Mesenchymal stem cell (in vitro differentiated cells and primary cell): Measurements from ENCODE around the gene TWIST2.

Experiments used
- DNase-seq: peaks from one replicate; pipeline ENCODE4 v3.0.0-alpha.2; 2013
- H2AFZ ChIP-seq: one replicate; pipeline ENCODE4 v1.6.1; 2013; ENCODE audit warnings: low read depth, mild to moderate bottlenecking, control low read depth, inconsistent platforms, low read length, moderate library complexity
- H2AK5ac ChIP-seq: 2 replicates; pipeline ENCODE4 v1.6.1; 2013; ENCODE audit warnings: low read length, moderate library complexity, mild to moderate bottlenecking, inconsistent platforms; ENCODE audit not compliant: severe bottlenecking
- H2BK120ac ChIP-seq: one replicate; pipeline ENCODE4 v1.6.1; 2013; ENCODE audit warnings: low read depth, mild to moderate bottlenecking, inconsistent platforms, low read length, moderate library complexity
- H2BK12ac ChIP-seq, 2 experiments: one replicate each; pipeline ENCODE4 v1.6.1; 2013; ENCODE audit warnings: inconsistent platforms in 2 of 2, low read length in 2 of 2, mild to moderate bottlenecking in 2 of 2, moderate library complexity in 2 of 2, control low read depth in 1 of 2
- H2BK15ac ChIP-seq: one replicate; pipeline ENCODE4 v1.6.1; 2013; ENCODE audit warnings: mild to moderate bottlenecking, low read depth, inconsistent platforms; ENCODE audit not compliant: poor library complexity, severe bottlenecking
- H2BK5ac ChIP-seq: 2 replicates; pipeline ENCODE4 v1.6.1; 2013; ENCODE audit warnings: low read depth, mild to moderate bottlenecking, low read length, control low read depth, inconsistent platforms; ENCODE audit not compliant: poor library complexity, severe bottlenecking
- H3K14ac ChIP-seq, 2 experiments: one replicate each; pipeline ENCODE4 v1.6.1; 2013; ENCODE audit warnings: inconsistent platforms in 2 of 2, low read length in 2 of 2, control low read depth in 1 of 2, mild to moderate bottlenecking in 1 of 2, moderate library complexity in 1 of 2
- H3K18ac ChIP-seq, 2 experiments: one replicate each; pipeline ENCODE4 v1.6.1; 2013; ENCODE audit warnings: inconsistent platforms in 2 of 2, low read length in 2 of 2, control low read depth in 1 of 2, low read depth in 1 of 2, mild to moderate bottlenecking in 1 of 2
- H3K23ac ChIP-seq, 2 experiments: one replicate each; pipeline ENCODE4 v1.6.1; 2013; ENCODE audit warnings: inconsistent platforms in 2 of 2, low read length in 2 of 2, mild to moderate bottlenecking in 2 of 2, moderate library complexity in 2 of 2, control low read depth in 1 of 2
- H3K27ac ChIP-seq: 2 replicates; pipeline ENCODE4 v1.5.1; 2013; ENCODE audit warnings: mild to moderate bottlenecking, moderate library complexity, low read length, control low read depth, inconsistent platforms; ENCODE audit not compliant: poor library complexity, severe bottlenecking
- H3K27me3 ChIP-seq, 2 experiments: 2 replicates each; pipeline versions ENCODE4 v1.6.1 to v1.7.0; 2013; ENCODE audit warnings: low read length in 2 of 2, mild to moderate bottlenecking in 2 of 2, moderate library complexity in 2 of 2, control low read depth in 1 of 2, inconsistent platforms in 1 of 2; ENCODE audit not compliant: control insufficient read depth in 1 of 2, insufficient read depth in 1 of 2
- H3K36me3 ChIP-seq, 2 experiments: 2 replicates each; pipeline versions ENCODE4 v1.6.1 to v1.7.0; 2013; ENCODE audit warnings: low read length in 2 of 2, control low read depth in 1 of 2, inconsistent platforms in 1 of 2, low read depth in 1 of 2, mild to moderate bottlenecking in 1 of 2; ENCODE audit not compliant: insufficient read depth in 2 of 2, control insufficient read depth in 1 of 2
- H3K4ac ChIP-seq, 2 experiments: one replicate each; pipeline ENCODE4 v1.6.1; 2013; ENCODE audit warnings: inconsistent platforms in 2 of 2, low read length in 2 of 2, mild to moderate bottlenecking in 2 of 2, moderate library complexity in 2 of 2, control low read depth in 1 of 2, low read depth in 1 of 2
- H3K4me1 ChIP-seq: 2 replicates; pipeline ENCODE4 v1.6.1; 2013; ENCODE audit warnings: low read depth, low read length, control low read depth; ENCODE audit not compliant: control insufficient read depth, insufficient read depth
- H3K4me2 ChIP-seq: 2 replicates; pipeline ENCODE4 v1.6.1; 2013; ENCODE audit warnings: low read length, mild to moderate bottlenecking, inconsistent platforms; ENCODE audit not compliant: poor library complexity, severe bottlenecking
- H3K4me3 ChIP-seq, 2 experiments: 2 replicates each; pipeline versions ENCODE4 v1.5.1 to v1.7.0; 2013; ENCODE audit warnings: low read length in 2 of 2, mild to moderate bottlenecking in 2 of 2, control low read depth in 1 of 2, low read depth in 1 of 2; ENCODE audit not compliant: insufficient read depth in 1 of 2
- H3K79me1 ChIP-seq: replicated peaks from 2 replicates; pipeline ENCODE4 v1.6.1; 2013; ENCODE audit warnings: mild to moderate bottlenecking, control low read depth, low read length, inconsistent platforms; ENCODE audit not compliant: poor library complexity, severe bottlenecking
- H3K9ac ChIP-seq: 2 replicates; pipeline ENCODE4 v1.7.0; 2013; ENCODE audit warnings: mild to moderate bottlenecking, low read length, moderate library complexity
- H3K9me3 ChIP-seq: 2 replicates; pipeline ENCODE4 v1.7.0; 2013; ENCODE audit warnings: mild to moderate bottlenecking, low read length; ENCODE audit not compliant: control insufficient read depth
- H4K8ac ChIP-seq: one replicate; pipeline ENCODE4 v1.6.1; 2013; ENCODE audit warnings: inconsistent platforms, mild to moderate bottlenecking, low read length, moderate library complexity
- H4K91ac ChIP-seq: one replicate; pipeline ENCODE4 v1.6.1; 2013; ENCODE audit warnings: mild to moderate bottlenecking, low read length, inconsistent platforms
- WGBS: methylation state at CpG from one replicate; pipeline ENCODE4 v1.1.7; 2013; ENCODE audit warnings: mixed read lengths; 5-methylcytosine and 5-hydroxymethylcytosine counted together

TWIST2 gene

GRCh38 chr2:238883421-238883901 is 35.6 kb downstream of the TWIST2 start:
- peak overlapping the region in 1 of 2 experiments; percentile 41 for H3K4me3 ChIP-seq
- peaks cover 16% of the 10 kb centered on the region for H3K4me1 ChIP-seq
- no peak overlapping the region for H4K91ac ChIP-seq
- no peak overlapping the region for H2BK15ac ChIP-seq
- 89% methylated on average over 6 of the region's 9 CpGs for WGBS
- H3K27ac ChIP-seq: no peak overlapping the region
- no peak overlapping the region for H2AK5ac ChIP-seq
- H4K8ac ChIP-seq: no peak overlapping the region
- no peak overlapping the region for H2BK12ac ChIP-seq
- H3K4ac ChIP-seq: no peak overlapping the region
- no peaks in the 10 kb centered on the region for H3K9me3 ChIP-seq
- peaks cover 0 to 66% of the 10 kb centered on the region in 2 experiments for H3K36me3 ChIP-seq
- no peak overlapping the region for H2BK120ac ChIP-seq
- peak overlapping the region; percentile 23 for H3K9ac ChIP-seq
- no peaks in the 10 kb centered on the region for H3K79me1 ChIP-seq
- peaks cover 0 to 59% of the 10 kb centered on the region in 2 experiments for H3K27me3 ChIP-seq
- no peak overlapping the region for H3K14ac ChIP-seq
- H2BK5ac ChIP-seq: no peak overlapping the region
- H2AFZ ChIP-seq: no peak overlapping the region
- no peak overlapping the region for H3K4me2 ChIP-seq
- no peak overlapping the region for H3K18ac ChIP-seq
- peak; percentile 37 for DNase-seq
- no peak overlapping the region for H3K23ac ChIP-seq

DNA sequence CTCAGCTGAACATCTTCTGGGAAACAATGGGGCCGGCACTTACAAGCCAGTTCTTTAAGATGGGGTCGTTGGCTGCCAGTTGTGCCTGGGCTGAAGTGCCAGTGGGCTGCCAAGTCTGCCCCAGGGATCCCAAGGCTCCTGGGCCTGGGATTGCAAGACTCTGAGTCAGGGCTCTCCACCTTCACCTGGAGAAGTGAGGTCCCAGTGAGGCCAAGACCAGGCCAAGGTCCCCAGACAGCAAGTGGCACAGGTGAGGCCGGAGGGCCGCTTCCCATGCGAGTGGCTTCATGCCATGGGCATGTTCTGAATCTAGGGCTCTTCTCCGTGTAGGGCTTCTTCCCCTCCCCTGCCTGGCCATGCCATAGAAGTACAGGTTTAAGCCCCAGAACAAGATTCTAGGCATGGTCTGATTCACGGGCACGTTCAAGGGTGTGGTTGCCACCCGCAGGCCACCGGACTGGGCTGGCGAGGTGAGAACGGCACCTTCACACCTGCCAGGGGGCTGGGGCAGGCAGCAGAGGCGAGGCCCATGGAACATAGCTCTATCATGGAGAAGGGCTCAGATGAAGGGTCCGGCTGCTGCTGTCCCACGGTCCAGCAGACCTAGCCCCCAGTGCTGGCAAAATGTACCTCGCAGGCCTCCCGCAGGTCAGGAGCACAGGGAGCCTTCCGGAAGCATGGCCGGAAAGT is 36.4 kb downstream of the TWIST2 start:
- Histone ChIP-seq H2BK12ac (peak overlapping the region in 1 of 2 experiments; percentile 57), H2BK5ac (no peak overlapping the region), H2AK5ac (no peak overlapping the region), H2AFZ (no peak overlapping the region), H3K4me1 (peaks cover 16% of the 10 kb centered on the region), H3K4me3 (peak overlapping the region; percentile 16 to 41), H3K36me3 (peaks cover 0 to 66% of the 10 kb centered on the region in 2 experiments), H3K9me3 (no peaks in the 10 kb centered on the region), H4K8ac (no peak overlapping the region), H2BK15ac (no peak overlapping the region), H3K27ac (no peak overlapping the region), H3K18ac (no peak overlapping the region), H3K79me1 (no peaks in the 10 kb centered on the region), H3K23ac (no peak overlapping the region), H3K14ac (peak overlapping the region in 1 of 2 experiments; percentile 31), H3K27me3 (peaks cover 0 to 58% of the 10 kb centered on the region in 2 experiments), H3K4me2 (no peak overlapping the region), H2BK120ac (no peak overlapping the region), H3K9ac (peak overlapping the region; percentile 23), H3K4ac (no peak overlapping the region), H4K91ac (no peak overlapping the region)
- DNase-seq: no peak
- 88% methylated on average over 18 of the region's 19 CpGs for WGBS

DNA sequence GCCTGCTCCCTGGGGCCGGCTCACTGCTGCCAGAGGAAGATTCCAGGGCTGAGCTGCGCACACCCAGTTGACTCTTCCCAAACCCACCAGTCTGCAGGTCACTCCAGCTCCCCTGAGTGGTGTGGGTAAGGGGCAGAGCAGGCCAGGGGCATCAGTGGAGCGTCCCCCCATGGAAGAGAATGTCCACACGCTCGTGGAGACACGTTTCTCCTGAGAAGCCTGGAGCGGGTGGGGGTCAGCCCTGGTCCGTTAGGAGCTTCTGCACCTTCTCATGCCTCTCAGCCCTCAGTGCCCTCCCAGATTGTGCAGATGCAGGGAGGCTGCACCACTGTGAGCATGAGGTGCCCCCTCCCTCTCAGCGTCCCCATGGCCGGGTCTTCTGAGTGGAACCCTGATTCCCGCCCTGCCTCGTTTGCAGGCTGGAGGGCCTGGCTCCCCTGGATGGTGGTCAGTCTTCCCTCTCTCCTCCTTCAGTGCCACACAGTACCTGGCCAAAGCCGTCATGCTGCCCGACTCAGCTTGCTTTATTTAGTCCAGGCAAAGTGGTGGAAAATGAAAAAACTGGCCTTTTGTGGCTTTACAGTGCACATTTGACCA is 37.0 kb downstream of the TWIST2 start:
- Histone ChIP-seq H2BK120ac (no peak overlapping the region), H3K9me3 (no peaks in the 10 kb centered on the region), H2AK5ac (no peak overlapping the region), H2AFZ (no peak overlapping the region), H4K8ac (no peak overlapping the region), H4K91ac (peak overlapping the region; percentile 72), H3K4me3 (peak overlapping the region in 1 of 2 experiments; percentile 16), H3K36me3 (peaks cover 0 to 66% of the 10 kb centered on the region in 2 experiments), H2BK15ac (no peak overlapping the region), H2BK12ac (peak overlapping the region in 1 of 2 experiments; percentile 57), H3K27ac (no peak overlapping the region), H2BK5ac (no peak overlapping the region), H3K27me3 (peaks cover 0 to 56% of the 10 kb centered on the region in 2 experiments), H3K4me1 (peaks cover 16% of the 10 kb centered on the region), H3K9ac (no peak overlapping the region), H3K14ac (no peak overlapping the region), H3K23ac (peak overlapping the region in 1 of 2 experiments; percentile 82), H3K4me2 (no peak overlapping the region), H3K79me1 (no peaks in the 10 kb centered on the region), H3K18ac (peak overlapping the region in 1 of 2 experiments; percentile 66), H3K4ac (no peak overlapping the region)
- 92% methylated on average over 12 of the region's 14 CpGs for WGBS
- DNase-seq: no peak

DNA sequence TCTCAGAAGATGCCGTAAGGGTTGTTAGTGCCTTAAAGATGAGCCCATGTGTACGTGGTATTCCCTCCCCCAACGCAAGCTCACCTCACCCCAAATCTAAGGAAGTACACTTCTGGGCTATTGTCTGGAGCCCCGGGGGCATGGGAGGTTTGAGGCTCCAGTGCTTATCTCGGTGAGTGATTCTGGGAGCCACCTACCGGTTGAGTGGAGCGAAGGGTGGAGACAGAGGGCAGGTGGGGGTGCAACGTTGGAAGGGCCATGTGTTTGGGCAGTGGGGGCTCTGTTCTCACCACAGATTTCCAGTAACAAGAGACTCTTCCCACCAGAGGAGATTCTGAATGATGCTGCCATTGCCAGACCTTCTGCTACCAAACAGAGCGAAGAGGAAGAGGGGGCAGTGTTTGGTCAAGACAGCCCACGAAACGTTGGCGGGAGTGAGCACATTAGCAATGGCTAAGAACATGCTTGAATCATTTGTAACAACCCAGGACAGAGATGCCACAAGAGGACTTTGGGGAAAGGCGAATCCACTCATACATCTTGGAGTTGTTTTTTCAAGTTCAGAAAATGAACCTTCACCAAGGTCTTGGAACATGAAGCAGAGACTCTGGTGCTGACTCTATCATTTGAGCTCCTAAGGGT is 38.7 kb downstream of the TWIST2 start:
- no peak overlapping the region for H3K27ac ChIP-seq
- no peaks in the 10 kb centered on the region for H3K9me3 ChIP-seq
- no peak overlapping the region for H2BK120ac ChIP-seq
- H2BK12ac ChIP-seq: no peak overlapping the region
- no peaks in the 10 kb centered on the region for H3K79me1 ChIP-seq
- no peak overlapping the region for H3K9ac ChIP-seq
- no peak overlapping the region for H2AFZ ChIP-seq
- H2AK5ac ChIP-seq: no peak overlapping the region
- H3K4ac ChIP-seq: no peak overlapping the region
- H3K36me3 ChIP-seq: peaks cover 0 to 83% of the 10 kb centered on the region in 2 experiments
- H3K4me3 ChIP-seq: no peak overlapping the region
- H3K27me3 ChIP-seq: peaks cover 0 to 70% of the 10 kb centered on the region in 2 experiments
- no peak overlapping the region for H3K14ac ChIP-seq
- H2BK15ac ChIP-seq: no peak overlapping the region
- no peak overlapping the region for H3K23ac ChIP-seq
- no peak for DNase-seq
- no peak overlapping the region for H2BK5ac ChIP-seq
- WGBS: 85% methylated on average over 11 of the region's 13 CpGs
- no peak overlapping the region for H4K8ac ChIP-seq
- no peak overlapping the region for H3K18ac ChIP-seq
- no peak overlapping the region for H3K4me2 ChIP-seq
- peaks cover 16% of the 10 kb centered on the region for H3K4me1 ChIP-seq
- no peak overlapping the region for H4K91ac ChIP-seq
